H1 (cell line): ENCODE results near the gene TPPP3. TPM values are rescaled to one million over a fixed set of nuclear protein-coding genes. Genes with fewer than 3 reads are reported as not detected.

ENCODE experiments used
- CTCF ChIA-PET: fragments of 300-600 bp; sonication (Branson Sonifier 250); formaldehyde crosslinking; loops from one replicate; lab custom pipeline; 2021; ENCODE audit not compliant: partially characterized antibody; lab: Charles Lee
- POLR2A ChIA-PET: fragments of 300-600 bp; sonication (Branson Sonifier 250); formaldehyde crosslinking; loops from one replicate; lab custom pipeline; 2021; ENCODE audit warnings: inconsistent platforms; ENCODE audit not compliant: partially characterized antibody; lab: Charles Lee
- DNase-seq, 2 experiments: peaks; one replicate each; pipeline versions ENCODE4 v3.0.0 to v3.0.0-alpha.2; 2010 to 2022; ENCODE audit warnings: low spot score in 2 of 2, low read depth in 1 of 2, mixed read lengths in 1 of 2
- FAIRE-seq: peaks from 2 replicates; lab custom pipeline; 2011; peaks lifted over from hg19 to GRCh38; lab: Jason Lieb, UNC
- H2AFZ ChIP-seq: 2 replicates; pipeline ENCODE4 v1.8.1; 2012; ENCODE audit warnings: low read length, inconsistent platforms
- H2AK5ac ChIP-seq: 2 replicates; pipeline ENCODE4 v1.6.1; 2013; ENCODE audit warnings: low read depth, low read length
- H2BK120ac ChIP-seq: replicated peaks from 2 replicates; pipeline ENCODE3; 2013; ENCODE audit warnings: low read depth, low read length, inconsistent platforms
- H2BK12ac ChIP-seq: 2 replicates; pipeline ENCODE4 v1.6.1; 2013; ENCODE audit warnings: low read depth, low read length
- H2BK15ac ChIP-seq: 2 replicates; pipeline ENCODE4 v1.6.1; 2013; ENCODE audit warnings: low read length
- H2BK20ac ChIP-seq: 2 replicates; pipeline ENCODE4 v1.6.1; 2013; ENCODE audit warnings: low read length
- H2BK5ac ChIP-seq: 2 replicates; pipeline ENCODE4 v1.6.1; 2013; ENCODE audit warnings: low read depth, low read length
- H3K14ac ChIP-seq: 2 replicates; pipeline ENCODE4 v1.6.1; 2013; ENCODE audit warnings: inconsistent platforms; ENCODE audit not compliant: insufficient read length
- H3K18ac ChIP-seq: 2 replicates; pipeline ENCODE4 v1.6.1; 2013; ENCODE audit warnings: low read length; ENCODE audit errors: extremely low read depth
- H3K23ac ChIP-seq: 2 replicates; pipeline ENCODE4 v1.6.1; 2013; ENCODE audit warnings: inconsistent platforms; ENCODE audit not compliant: insufficient read length
- H3K23me2 ChIP-seq: 2 replicates; pipeline ENCODE4 v1.6.1; 2013; ENCODE audit warnings: low read depth, low read length
- H3K27ac ChIP-seq: 2 replicates; pipeline ENCODE4 v1.6.1; 2011; ENCODE audit warnings: low read depth, low read length, inconsistent platforms
- H3K27me3 ChIP-seq, 4 experiments: replicated peaks in 1 of 4; 1 replicate in 1 of 4; 2 replicates in 3 of 4; pipeline versions ENCODE4 v1.6.1 to v1.8.1; 2011 to 2013; ENCODE audit warnings: low read length in 3 of 4, mild to moderate bottlenecking in 3 of 4, inconsistent platforms in 2 of 4, mixed read lengths in 2 of 4, moderate library complexity in 1 of 4; ENCODE audit not compliant: control insufficient read depth in 3 of 4, insufficient read depth in 3 of 4; ENCODE audit errors: extremely low read depth in 1 of 4
- H3K36me3 ChIP-seq, 4 experiments: 2 replicates each; pipeline versions ENCODE4 v1.6.1 to v1.8.1; 2011 to 2013; ENCODE audit warnings: mild to moderate bottlenecking in 4 of 4, low read length in 3 of 4, moderate library complexity in 2 of 4, control low read depth in 1 of 4, inconsistent platforms in 1 of 4; ENCODE audit not compliant: insufficient read depth in 4 of 4, control insufficient read depth in 2 of 4
- H3K4ac ChIP-seq: replicated peaks from 2 replicates; pipeline ENCODE3; 2013; ENCODE audit warnings: low read length, low read depth, mixed read lengths, inconsistent platforms; ENCODE audit not compliant: insufficient read length
- H3K4me1 ChIP-seq, 4 experiments: replicated peaks in 1 of 4; 1 replicate in 1 of 4; 2 replicates in 3 of 4; pipeline versions ENCODE4 v1.6.1 to v1.8.1; 2011 to 2013; ENCODE audit warnings: low read length in 3 of 4, inconsistent platforms in 2 of 4, mixed read lengths in 1 of 4; ENCODE audit not compliant: insufficient read depth in 4 of 4, control insufficient read depth in 3 of 4
- H3K4me2 ChIP-seq, 2 experiments: 2 replicates each; pipeline versions ENCODE4 v1.6.1 to v1.8.1; 2011 to 2013; ENCODE audit warnings: low read depth in 2 of 2, low read length in 2 of 2, control low read depth in 1 of 2, inconsistent platforms in 1 of 2, mild to moderate bottlenecking in 1 of 2; ENCODE audit not compliant: insufficient read depth in 1 of 2
- H3K4me3 ChIP-seq, 4 experiments: fragments of 200-600, 300-600 bp in 1 of 4; sonication (generic), shearing (Covaris generic), sonication (Bioruptor Twin) in 1 of 4; 2 replicates each; pipeline versions ENCODE4 v1.5.1 to v1.8.1; 2011 to 2016; ENCODE audit warnings: low read length in 4 of 4, low read depth in 3 of 4, control low read depth in 2 of 4, inconsistent platforms in 2 of 4, mild to moderate bottlenecking in 2 of 4, mixed read lengths in 1 of 4, moderate library complexity in 1 of 4; ENCODE audit not compliant: insufficient read depth in 2 of 4; ENCODE audit errors: extremely low read depth in 1 of 4
- H3K56ac ChIP-seq: replicated peaks from 2 replicates; pipeline ENCODE3; 2013; ENCODE audit warnings: low read depth, mild to moderate bottlenecking, mixed read lengths, low read length, inconsistent platforms; ENCODE audit not compliant: insufficient read length
- H3K79me1 ChIP-seq: 2 replicates; pipeline ENCODE4 v1.6.1; 2013; ENCODE audit warnings: low read depth, low read length, control low read depth
- H3K79me2 ChIP-seq, 2 experiments: 2 replicates each; pipeline versions ENCODE4 v1.6.1 to v1.8.1; 2012 to 2013; ENCODE audit warnings: low read length in 2 of 2, mild to moderate bottlenecking in 2 of 2, inconsistent platforms in 1 of 2; ENCODE audit not compliant: insufficient read depth in 2 of 2, control insufficient read depth in 1 of 2
- H3K9ac ChIP-seq, 4 experiments: replicated peaks in 1 of 4; 1 replicate in 1 of 4; 2 replicates in 3 of 4; pipeline versions ENCODE4 v1.6.1 to v1.8.1; 2011 to 2013; ENCODE audit warnings: low read depth in 3 of 4, low read length in 3 of 4, control low read depth in 2 of 4, mild to moderate bottlenecking in 2 of 4, moderate library complexity in 2 of 4, inconsistent platforms in 1 of 4; ENCODE audit errors: extremely low read depth in 1 of 4
- H3K9me3 ChIP-seq, 2 experiments: 2 replicates each; pipeline versions ENCODE4 v1.6.1 to v1.8.1; 2012 to 2013; ENCODE audit warnings: mild to moderate bottlenecking in 2 of 2, moderate library complexity in 2 of 2, control low read depth in 1 of 2, inconsistent platforms in 1 of 2, low read depth in 1 of 2, low read length in 1 of 2, mixed read lengths in 1 of 2; ENCODE audit not compliant: insufficient read depth in 2 of 2
- H4K20me1 ChIP-seq, 2 experiments: replicated peaks in 1 of 2; 2 replicates each; pipeline versions ENCODE3 to v1.8.1; 2011 to 2013; ENCODE audit warnings: inconsistent platforms in 2 of 2, low read length in 2 of 2, mild to moderate bottlenecking in 1 of 2; ENCODE audit not compliant: insufficient read depth in 2 of 2, control insufficient read depth in 1 of 2
- H4K5ac ChIP-seq: 2 replicates; pipeline ENCODE4 v1.6.1; 2013; ENCODE audit warnings: low read length, low read depth, mixed read lengths, inconsistent platforms; ENCODE audit not compliant: insufficient read length
- H4K8ac ChIP-seq: 2 replicates; pipeline ENCODE4 v1.8.0; 2013; ENCODE audit warnings: mild to moderate bottlenecking, moderate library complexity, low read length, inconsistent platforms; ENCODE audit not compliant: insufficient read depth; ENCODE audit errors: extremely low read depth
- H4K91ac ChIP-seq: replicated peaks from 2 replicates; pipeline ENCODE3; 2013; ENCODE audit warnings: low read length, mixed read lengths, inconsistent platforms; ENCODE audit not compliant: insufficient read length
- ASH2L ChIP-seq: fragments of 200-600, 300-600 bp; sonication (generic); IDR thresholded peaks from one replicate; pipeline ENCODE4 v1.7.1; 2017; ENCODE audit warnings: low read length
- CBX5 ChIP-seq: fragments of 300-800, 300-1000 bp; sonication (generic); IDR thresholded peaks from 2 replicates; pipeline ENCODE4 v1.7.1; 2016; ENCODE audit warnings: antibody characterized with exemption, low read length, low read depth
- CREB1 ChIP-seq: IDR thresholded peaks from 2 replicates; pipeline ENCODE4 v1.6.1; 2012; ENCODE audit warnings: inconsistent platforms
- HDAC2 ChIP-seq, 2 experiments: fragments of 300-600 bp in 1 of 2; sonication (generic) in 1 of 2; IDR thresholded peaks; 2 replicates each; pipeline ENCODE4 v1.6.1; 2011 to 2012; ENCODE audit warnings: low read depth in 2 of 2, low read length in 2 of 2, mild to moderate bottlenecking in 2 of 2, moderate library complexity in 2 of 2, borderline replicate concordance in 1 of 2, inconsistent platforms in 1 of 2
- JUN ChIP-seq: IDR thresholded peaks from 2 replicates; pipeline ENCODE4 v1.6.1; 2011; ENCODE audit warnings: low read depth, mild to moderate bottlenecking, improper control_type of control experiment, low read length
- POLR2A ChIP-seq, 2 experiments: IDR thresholded peaks; 1 replicate in 1 of 2; 2 replicates in 1 of 2; pipeline ENCODE4 v1.6.1; 2011; ENCODE audit warnings: low read depth in 2 of 2, low read length in 2 of 2, mild to moderate bottlenecking in 2 of 2; ENCODE audit errors: control extremely low read depth in 1 of 2
- SRF ChIP-seq: IDR thresholded peaks from 2 replicates; pipeline ENCODE4 v1.6.1; 2011; ENCODE audit warnings: mild to moderate bottlenecking, low read depth, low read length, moderate library complexity
- SUZ12 ChIP-seq: fragments of 200-600 bp; sonication (generic); IDR thresholded peaks from 2 replicates; pipeline ENCODE4 v1.6.1; 2012; ENCODE audit warnings: mild to moderate bottlenecking, inconsistent platforms, low read length, moderate library complexity, mixed read lengths
- WGBS, 2 experiments: shearing (Covaris generic) in 1 of 2; methylation state at CpG; one replicate each; pipeline versions ENCODE4 v1.1.6 to v1.1.7; 2013 to 2015; ENCODE audit warnings: low lambda C conversion rate in 2 of 2, mixed read lengths in 2 of 2, inconsistent platforms in 1 of 2, low coverage in 1 of 2, missing lambda C conversion rate in 1 of 2; ENCODE audit not compliant: insufficient replicate concordance in 2 of 2, insufficient coverage in 1 of 2, insufficient read length in 1 of 2; ENCODE audit errors: extremely low coverage in 1 of 2, missing lambda C conversion rate in 1 of 2; 5-methylcytosine and 5-hydroxymethylcytosine counted together
- polyA plus RNA-seq, 7 experiments: library from polyadenylated mRNA; depleted of rRNA in 3 of 7; stranded (reverse) in 5 of 7; unstranded in 2 of 7; fragments of >200 nt in 5 of 7; fragments of 200-250 nt in 2 of 7; gene quantifications; 1 replicate in 5 of 7; 2 replicates in 1 of 7; 4 replicates in 1 of 7; pipeline versions ENCODE4 v1.2.1 to v1.2.3, GENCODE V29; 2011 to 2013; ENCODE audit warnings: missing spikeins in 2 of 7, mixed read lengths in 2 of 7
- total RNA-seq: library from RNA; stranded (reverse); fragmentation: NEBNext Ultra II Directional; extraction: Animal tissue kit (Norgen Biotek cat#: 25700); gene quantifications from 2 replicates; pipeline ENCODE4 v1.2.1, GENCODE V29; 2021
- TF ChIP-seq, protein P1 (sequence below): IDR thresholded peaks from 2 replicates; pipeline ENCODE4 v1.6.1; 2011; ENCODE audit warnings: low read depth, mild to moderate bottlenecking, low read length; ENCODE audit not compliant: insufficient read depth

The TPPP3 gene
- total and polyA plus RNA-seq, 2 of the 8 experiments (the other 6 are each of a cell fraction or from before 2014, with no cell fraction given) = 0.77 to 1.0 TPM

DNA sequence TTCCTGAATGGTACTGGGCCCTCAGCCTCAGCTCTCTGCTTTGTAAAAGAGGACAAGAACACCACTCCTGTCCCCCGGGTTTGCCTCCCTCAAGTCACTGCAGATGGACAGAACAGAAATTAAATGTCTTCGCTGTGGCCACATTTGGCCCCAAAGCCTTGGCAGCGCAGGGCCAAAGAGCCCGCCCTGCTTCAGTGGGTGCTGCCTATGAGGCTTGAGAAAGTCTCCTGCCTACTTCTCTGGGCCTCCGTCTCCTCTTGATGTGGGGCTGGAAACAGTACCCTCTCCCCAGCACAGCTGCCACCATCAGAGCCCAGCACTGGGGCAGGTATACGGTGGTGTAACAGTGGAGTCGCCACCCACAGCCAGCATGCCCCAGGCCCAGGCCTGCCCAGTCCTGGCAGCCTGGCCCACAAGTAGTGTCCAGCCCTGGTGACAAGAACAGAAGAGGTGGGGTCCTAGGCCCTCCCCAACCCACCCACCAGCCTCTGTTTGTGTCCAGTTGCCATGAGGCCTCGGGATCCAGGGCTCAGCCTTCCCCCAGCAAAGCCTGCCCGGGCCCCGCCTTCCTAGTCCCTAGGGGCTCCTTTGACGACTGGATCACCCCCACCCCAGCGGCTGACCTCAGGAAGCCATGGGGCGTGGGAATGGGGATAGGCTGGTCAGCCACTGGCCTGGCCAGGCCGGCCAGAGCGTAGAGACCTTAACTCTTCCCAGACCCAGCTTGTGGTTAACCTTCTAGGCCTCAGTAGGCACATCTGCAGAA is 3.9 kb upstream of the TPPP3 start:
- no peak overlapping the region for H2BK12ac ChIP-seq
- peak overlapping the region; percentile 53 to 60; a peak in 1 of 4 replicates for H3K4me2 ChIP-seq
- no peaks in the 10 kb centered on the region for H3K79me1 ChIP-seq
- no peak overlapping the region for H4K5ac ChIP-seq
- no peaks in the 10 kb centered on the region for H3K9me3 ChIP-seq
- no peak for FAIRE-seq
- H3K23ac ChIP-seq = no peak overlapping the region
- H3K4me3 ChIP-seq = no peak overlapping the region
- H3K4me1 ChIP-seq = peaks cover 0 to 39% (median 27%) of the 10 kb centered on the region in 4 experiments; a peak in 6 of 7 replicates
- no peak overlapping the region for H2AFZ ChIP-seq
- TF ChIP-seq, protein P1, sequence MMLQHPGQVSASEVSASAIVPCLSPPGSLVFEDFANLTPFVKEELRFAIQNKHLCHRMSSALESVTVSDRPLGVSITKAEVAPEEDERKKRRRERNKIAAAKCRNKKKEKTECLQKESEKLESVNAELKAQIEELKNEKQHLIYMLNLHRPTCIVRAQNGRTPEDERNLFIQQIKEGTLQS = no peak
- TF ChIP-seq HDAC2 (IDR thresholded peaks at IDR 0.05; ENCODE audit: borderline replicate concordance in 1 of 2, low read depth in 2 of 2, low read length in 2 of 2) (no peak), JUN (no peak), SRF (no peak), ASH2L (no peak), CREB1 (no peak), SUZ12 (no peak), POLR2A (IDR thresholded peaks at IDR 0.05; ENCODE audit: control extremely low read depth in 1 of 2, low read depth in 2 of 2, low read length in 2 of 2) (no peak), CBX5 (no peak)
- peaks cover 24 to 48% (median 43%) of the 10 kb centered on the region in 4 experiments for H3K27me3 ChIP-seq
- no peak for DNase-seq
- no peak overlapping the region for H2AK5ac ChIP-seq
- 89% methylated on average over 15 of the region's 15 CpGs; no CpG with 5 or more reads in 1 of the 2 experiments for WGBS, 2 experiments
- H3K18ac ChIP-seq = no peak overlapping the region; the same call in 1 of the 2 replicates
- no peak overlapping the region for H4K91ac ChIP-seq
- 0 out of 2 replicates have a peak overlapping the region, but pooled peaks have one; percentile 46 for H2BK15ac ChIP-seq
- H3K14ac ChIP-seq = no peak overlapping the region
- no peak overlapping the region for H3K4ac ChIP-seq
- no peak overlapping the region; the same call in 1 of the 2 replicates for H4K8ac ChIP-seq
- H2BK120ac ChIP-seq = no peak overlapping the region
- H3K79me2 ChIP-seq = no peaks in the 10 kb centered on the region
- peaks cover 2% of the 10 kb centered on the region; the same call in 1 of the 2 replicates for H3K23me2 ChIP-seq
- ChIA-PET POLR2A (interaction anchor here (1.0 to 2.0 kb wide), 4 partner anchors 9 to 21 kb away, joined by 3 to 5 read pairs (median 4); no protein-coding TSS in a partner anchor), CTCF (interaction anchor here (0.8 to 32.4 kb wide), 10 partner anchors 9 to 111 kb away, joined by 3 to 476 read pairs (median 4); partner anchors contain the start of gene ZDHHC1)
- no peak overlapping the region for H3K9ac ChIP-seq
- no peak overlapping the region for H2BK20ac ChIP-seq
- H3K27ac ChIP-seq = no peak overlapping the region
- H3K56ac ChIP-seq = no peak overlapping the region
- H4K20me1 ChIP-seq = peaks cover 6 to 9% of the 10 kb centered on the region in 2 experiments
- no peaks in the 10 kb centered on the region for H3K36me3 ChIP-seq
- H2BK5ac ChIP-seq = no peak overlapping the region
